Endothelial cell (in vitro differentiated cells): ENCODE measurements around the gene DENND6A. TPM values are rescaled to one million over a fixed set of nuclear protein-coding genes. Genes with fewer than 3 reads are reported as not detected.
A peak's percentile ranks its signal among the peaks of the same experiment; 100 is the strongest.

Experiments
- DNase-seq: peaks from one replicate; pipeline ENCODE4 v3.0.0; 2021; ENCODE audit warnings: low spot score
- H3K27ac Mint-ChIP-seq: one replicate; pipeline ENCODE4 v1.8.0; 2021; ENCODE audit warnings: mixed read lengths, inconsistent platforms; ENCODE audit not compliant: unreplicated experiment
- H3K27me3 Mint-ChIP-seq: one replicate; pipeline ENCODE4 v1.8.0; 2021; ENCODE audit warnings: mild to moderate bottlenecking, moderate library complexity, mixed read lengths, inconsistent platforms; ENCODE audit not compliant: unreplicated experiment
- H3K36me3 Mint-ChIP-seq: one replicate; pipeline ENCODE4 v1.8.0; 2021; ENCODE audit warnings: mild to moderate bottlenecking, low read depth, mixed read lengths, inconsistent platforms; ENCODE audit not compliant: unreplicated experiment
- H3K4me1 Mint-ChIP-seq: one replicate; pipeline ENCODE4 v1.8.0; 2021; ENCODE audit warnings: mild to moderate bottlenecking, mixed read lengths, inconsistent platforms; ENCODE audit not compliant: unreplicated experiment
- H3K4me3 Mint-ChIP-seq: one replicate; pipeline ENCODE4 v1.8.0; 2021; ENCODE audit warnings: mild to moderate bottlenecking, mixed read lengths, inconsistent platforms; ENCODE audit not compliant: unreplicated experiment
- H3K9me3 Mint-ChIP-seq: one replicate; pipeline ENCODE4 v1.8.0; 2021; ENCODE audit warnings: mixed read lengths, inconsistent platforms; ENCODE audit not compliant: unreplicated experiment
- CTCF ChIP-seq: fragments of 200-600 bp; sonication (generic); IDR thresholded peaks from one replicate; pipeline ENCODE4 v1.5.0; 2021; ENCODE audit warnings: antibody characterized with exemption; ENCODE audit not compliant: unreplicated experiment
- total RNA-seq: library from RNA; stranded (reverse); fragmentation: NEBNext Ultra II Directional; extraction: Animal tissue kit (Norgen Biotek cat#: 25700); gene quantifications from one replicate; pipeline ENCODE4 v1.2.1, GENCODE V29; 2021; ENCODE audit not compliant: unreplicated experiment

The DENND6A gene
- total RNA-seq, 1 donor from 2014 or later = 25.3 TPM

GRCh38 chr3:57586778-57587177 lies 106.1 kb downstream of the DENND6A start:
- H3K36me3 Mint-ChIP-seq = peaks cover 3% of the 10 kb centered on the region
- no peak for DNase-seq
- H3K4me1 Mint-ChIP-seq = peaks cover 3% of the 10 kb centered on the region
- TF ChIP-seq CTCF = no peak
- H3K27ac Mint-ChIP-seq = no peak overlapping the region
- no peaks in the 10 kb centered on the region for H3K9me3 Mint-ChIP-seq
- H3K4me3 Mint-ChIP-seq = no peak overlapping the region
- no peaks in the 10 kb centered on the region for H3K27me3 Mint-ChIP-seq

DNA sequence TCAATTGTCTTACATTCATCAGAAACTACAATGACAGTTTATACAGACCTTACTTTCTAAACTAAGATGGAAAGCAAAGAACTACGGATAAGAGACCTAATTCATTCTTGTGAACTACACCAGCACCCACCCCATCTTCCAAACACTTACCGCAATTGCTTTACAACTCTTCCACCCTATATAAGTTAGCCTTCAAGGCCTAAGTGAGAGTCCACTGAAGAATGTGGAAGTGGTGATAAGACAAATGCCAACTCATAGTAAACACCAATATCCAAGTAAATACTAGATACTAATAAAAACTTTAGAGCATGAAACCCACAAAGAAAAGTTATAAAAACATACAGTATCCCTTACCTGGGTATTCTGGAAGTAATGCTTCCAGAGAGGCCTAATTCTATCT lies 109.3 kb downstream of the DENND6A start:
- Mint-ChIP-seq H3K9me3 (no peaks in the 10 kb centered on the region), H3K36me3 (peaks cover 3% of the 10 kb centered on the region), H3K27me3 (no peaks in the 10 kb centered on the region), H3K4me3 (no peak overlapping the region), H3K4me1 (peaks cover 3% of the 10 kb centered on the region), H3K27ac (peak overlapping the region; percentile 14)
- TF ChIP-seq CTCF = no peak
- DNase-seq = no peak

DNA sequence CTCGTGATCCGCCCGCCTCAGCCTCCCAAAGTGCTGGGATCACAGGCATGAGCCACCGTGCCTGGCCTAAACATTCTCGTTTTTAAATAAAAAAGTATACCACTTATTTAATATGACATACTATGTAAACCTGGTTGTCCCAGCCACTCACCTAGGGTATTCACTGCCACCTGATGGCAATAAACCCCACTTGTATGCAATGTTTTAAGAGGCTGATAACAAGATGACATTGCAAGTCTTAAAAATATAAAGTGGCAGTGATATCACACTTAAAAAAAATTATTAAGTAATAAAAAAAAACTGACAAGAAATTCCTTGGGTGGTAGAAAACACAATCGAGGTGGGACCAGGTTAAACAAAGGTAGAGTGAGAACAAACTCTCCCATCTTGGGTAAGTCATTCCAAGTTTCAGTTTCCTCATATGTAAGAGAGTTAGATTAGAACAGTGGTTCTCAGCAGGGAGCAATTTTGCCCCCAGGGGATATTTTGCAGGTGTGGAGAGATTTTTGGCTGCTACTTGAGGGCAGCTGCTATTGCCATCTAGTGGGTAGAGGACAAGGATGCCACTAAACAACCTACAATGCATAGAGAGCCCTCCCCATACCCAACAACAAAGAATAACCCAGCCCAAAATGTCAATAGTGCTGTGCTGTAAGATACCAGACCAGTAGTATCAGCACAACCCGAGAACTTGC lies 110.3 kb downstream of the DENND6A start:
- H3K4me3 Mint-ChIP-seq = peak overlapping the region; percentile 37
- no peaks in the 10 kb centered on the region for H3K9me3 Mint-ChIP-seq
- H3K36me3 Mint-ChIP-seq = peaks cover 3% of the 10 kb centered on the region
- H3K27ac Mint-ChIP-seq = no peak overlapping the region
- H3K27me3 Mint-ChIP-seq = no peaks in the 10 kb centered on the region
- DNase-seq = no peak
- TF ChIP-seq CTCF = no peak
- H3K4me1 Mint-ChIP-seq = peaks cover 3% of the 10 kb centered on the region

- Mint-ChIP-seq H3K4me3 (no peak overlapping the region), H3K4me1 (no peaks in the 10 kb centered on the region), H3K27ac (no peak overlapping the region), H3K36me3 (peaks cover 11% of the 10 kb centered on the region), H3K27me3 (no peaks in the 10 kb centered on the region), H3K9me3 (no peaks in the 10 kb centered on the region)
- no peak for DNase-seq
- TF ChIP-seq CTCF = no peak
These were observed 115.1 kb downstream of the DENND6A start for GRCh38 chr3:57577801-57578200.

- Mint-ChIP-seq H3K27ac (no peak overlapping the region), H3K4me3 (no peak overlapping the region)
- no peak for DNase-seq
These were observed 116.8 kb downstream of the DENND6A start for GRCh38 chr3:57575966-57576626.

More at GRCh38 chr3:57575966-57576626, 116.8 kb downstream of the DENND6A start:
- no peak for TF ChIP-seq CTCF
- Mint-ChIP-seq H3K27me3 (no peaks in the 10 kb centered on the region), H3K9me3 (no peaks in the 10 kb centered on the region), H3K4me1 (no peaks in the 10 kb centered on the region), H3K36me3 (peaks cover 17% of the 10 kb centered on the region)
